ENCODE measurements around the gene GPX7. TPM values are rescaled to one million over a fixed set of nuclear protein-coding genes. Genes with fewer than 3 reads are reported as not detected.

The GPX7 gene
- total and polyA plus RNA-seq, 12 donors, result 4.2 to 81.5 (median 15.5) TPM

DNA sequence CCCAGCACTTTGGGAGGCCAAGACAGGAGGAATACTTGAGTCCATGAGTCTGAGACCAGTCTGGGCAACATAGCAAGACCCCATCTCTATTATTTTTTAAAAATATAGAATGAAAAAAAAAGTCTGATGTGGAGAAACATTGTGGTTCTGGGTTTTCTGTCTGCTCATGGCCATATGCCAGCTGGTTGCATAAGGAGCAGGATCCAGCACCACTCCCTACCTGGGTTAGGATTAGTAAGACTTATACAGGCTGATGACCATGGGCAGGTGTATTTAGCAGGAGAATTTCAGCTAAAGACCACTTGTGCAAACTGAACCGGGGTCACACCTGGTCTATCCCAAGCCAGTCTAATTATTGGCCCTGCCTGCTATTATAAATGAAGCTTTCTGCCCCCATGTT lies 16.7 kb upstream of the GPX7 start:
- no peak overlapping the region for H3K4me3 ChIP-seq
- H3K27me3 ChIP-seq, result no peaks in the 10 kb centered on the region
- no peaks in the 10 kb centered on the region for H3K4me1 ChIP-seq (replicated peaks in 1 of 2)
- intact Hi-C loops (cut with DNase I), result no loop called here
- H3K36me3 ChIP-seq (replicated peaks in 1 of 2), result no peaks in the 10 kb centered on the region
- 50 to 92% (median 67%) methylated on average over 1 of the region's 1 CpG for WGBS, 4 donors
- no peaks in the 10 kb centered on the region for H3K9me3 ChIP-seq (replicated peaks in 1 of 3)
- no peak overlapping the region for H3K27ac ChIP-seq
- DNase-seq, result no peak
- TF ChIP-seq, protein P1, sequence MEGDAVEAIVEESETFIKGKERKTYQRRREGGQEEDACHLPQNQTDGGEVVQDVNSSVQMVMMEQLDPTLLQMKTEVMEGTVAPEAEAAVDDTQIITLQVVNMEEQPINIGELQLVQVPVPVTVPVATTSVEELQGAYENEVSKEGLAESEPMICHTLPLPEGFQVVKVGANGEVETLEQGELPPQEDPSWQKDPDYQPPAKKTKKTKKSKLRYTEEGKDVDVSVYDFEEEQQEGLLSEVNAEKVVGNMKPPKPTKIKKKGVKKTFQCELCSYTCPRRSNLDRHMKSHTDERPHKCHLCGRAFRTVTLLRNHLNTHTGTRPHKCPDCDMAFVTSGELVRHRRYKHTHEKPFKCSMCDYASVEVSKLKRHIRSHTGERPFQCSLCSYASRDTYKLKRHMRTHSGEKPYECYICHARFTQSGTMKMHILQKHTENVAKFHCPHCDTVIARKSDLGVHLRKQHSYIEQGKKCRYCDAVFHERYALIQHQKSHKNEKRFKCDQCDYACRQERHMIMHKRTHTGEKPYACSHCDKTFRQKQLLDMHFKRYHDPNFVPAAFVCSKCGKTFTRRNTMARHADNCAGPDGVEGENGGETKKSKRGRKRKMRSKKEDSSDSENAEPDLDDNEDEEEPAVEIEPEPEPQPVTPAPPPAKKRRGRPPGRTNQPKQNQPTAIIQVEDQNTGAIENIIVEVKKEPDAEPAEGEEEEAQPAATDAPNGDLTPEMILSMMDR (IDR thresholded peaks at IDR 0.05), result no peak
- TF ChIP-seq POLR2A (IDR thresholded peaks at IDR 0.05), result no peak

DNA sequence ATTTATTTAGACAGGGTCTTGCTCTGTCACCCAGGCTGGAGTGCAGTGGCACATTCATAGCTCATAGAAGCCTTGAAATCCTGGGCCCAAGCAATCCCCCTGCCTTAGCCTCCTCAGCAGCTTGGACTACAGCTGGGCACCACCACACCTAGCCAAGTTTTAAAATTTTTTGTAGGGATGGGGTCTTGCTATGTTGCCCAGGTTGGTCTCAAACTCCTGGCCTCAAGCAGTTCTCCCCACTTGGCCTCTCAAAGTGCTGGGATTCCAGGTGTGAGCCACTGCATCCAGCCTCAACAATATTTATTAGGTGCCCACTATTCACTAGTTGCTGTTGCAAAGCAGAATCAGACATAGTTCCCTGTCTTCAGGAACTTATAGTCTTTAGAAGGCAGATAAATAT lies 14.1 kb upstream of the GPX7 start:
- Histone ChIP-seq H3K4me1 (replicated peaks in 1 of 2) (no peaks in the 10 kb centered on the region), H3K27me3 (no peaks in the 10 kb centered on the region), H3K36me3 (replicated peaks in 1 of 2) (no peaks in the 10 kb centered on the region), H3K9me3 (replicated peaks in 1 of 3) (no peaks in the 10 kb centered on the region), H3K27ac (no peak overlapping the region), H3K4me3 (no peak overlapping the region)
- TF ChIP-seq POLR2A (IDR thresholded peaks at IDR 0.05), result no peak
- TF ChIP-seq, protein P1 (IDR thresholded peaks at IDR 0.05), result no peak
- DNase-seq, result no peak
- intact Hi-C loops (cut with DNase I), result no loop called here

DNA sequence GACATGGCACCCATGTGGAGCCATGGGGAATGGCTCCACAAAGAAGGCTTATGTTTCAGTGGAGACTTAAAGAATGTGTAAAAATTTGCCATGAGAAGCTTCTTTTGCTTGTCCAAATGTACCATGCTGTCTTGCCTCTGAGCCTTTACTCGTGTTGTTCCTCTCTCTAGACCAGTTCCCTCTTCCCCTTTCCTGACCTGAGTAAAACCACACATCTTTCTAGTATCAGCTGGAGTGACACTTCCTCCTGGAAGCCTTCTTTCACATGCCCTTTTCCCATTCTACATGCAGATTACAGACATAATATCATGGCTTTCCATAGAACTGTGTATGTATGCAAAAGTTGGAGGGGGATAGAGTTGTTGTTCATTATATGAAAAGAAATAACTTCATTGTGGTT lies 13.6 kb upstream of the GPX7 start:
- WGBS, 4 donors, result 43 to 68% (median 52%) methylated on average over 1 of the region's 1 CpG
- Histone ChIP-seq H3K27me3 (no peaks in the 10 kb centered on the region), H3K9me3 (replicated peaks in 1 of 3) (no peaks in the 10 kb centered on the region), H3K36me3 (replicated peaks in 1 of 2) (no peaks in the 10 kb centered on the region), H3K4me1 (replicated peaks in 1 of 2) (no peaks in the 10 kb centered on the region), H3K4me3 (no peak overlapping the region), H3K27ac (no peak overlapping the region)
- intact Hi-C loops (cut with DNase I), result no loop called here
- TF ChIP-seq, protein P1 (IDR thresholded peaks at IDR 0.05), result no peak
- TF ChIP-seq POLR2A (IDR thresholded peaks at IDR 0.05), result no peak
- DNase-seq, result no peak

DNA sequence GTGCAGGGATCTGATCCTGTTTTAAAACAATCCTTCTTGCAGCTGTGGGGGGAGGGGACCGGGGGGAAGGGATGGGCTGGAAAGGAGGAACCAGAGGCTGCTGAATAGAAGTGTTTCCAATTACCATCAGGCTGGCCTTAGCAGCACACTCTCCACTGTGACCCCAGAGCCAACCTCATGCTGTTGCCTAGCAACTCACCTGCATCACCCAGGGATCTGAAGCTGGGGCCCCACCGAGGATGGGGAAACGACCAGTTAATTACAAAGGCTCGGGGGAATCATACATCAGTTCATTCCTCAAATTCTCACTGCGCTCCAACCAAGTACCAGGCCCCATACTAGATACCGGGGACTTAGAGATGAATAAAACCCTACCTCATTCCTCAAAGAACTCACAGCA lies 11.9 kb upstream of the GPX7 start:
- H3K36me3 ChIP-seq (replicated peaks in 1 of 2), result no peaks in the 10 kb centered on the region
- H3K27me3 ChIP-seq, result no peaks in the 10 kb centered on the region
- no peak for TF ChIP-seq POLR2A (IDR thresholded peaks at IDR 0.05)
- no peaks in the 10 kb centered on the region for H3K9me3 ChIP-seq (replicated peaks in 1 of 3)
- WGBS, 4 donors, result 54 to 61% (median 60%) methylated on average over 6 of the region's 6 CpGs
- intact Hi-C loops (cut with DNase I), result no loop called here
- H3K27ac ChIP-seq, result no peak overlapping the region
- H3K4me3 ChIP-seq, result no peak overlapping the region
- no peak for DNase-seq
- no peaks in the 10 kb centered on the region for H3K4me1 ChIP-seq (replicated peaks in 1 of 2)

DNA sequence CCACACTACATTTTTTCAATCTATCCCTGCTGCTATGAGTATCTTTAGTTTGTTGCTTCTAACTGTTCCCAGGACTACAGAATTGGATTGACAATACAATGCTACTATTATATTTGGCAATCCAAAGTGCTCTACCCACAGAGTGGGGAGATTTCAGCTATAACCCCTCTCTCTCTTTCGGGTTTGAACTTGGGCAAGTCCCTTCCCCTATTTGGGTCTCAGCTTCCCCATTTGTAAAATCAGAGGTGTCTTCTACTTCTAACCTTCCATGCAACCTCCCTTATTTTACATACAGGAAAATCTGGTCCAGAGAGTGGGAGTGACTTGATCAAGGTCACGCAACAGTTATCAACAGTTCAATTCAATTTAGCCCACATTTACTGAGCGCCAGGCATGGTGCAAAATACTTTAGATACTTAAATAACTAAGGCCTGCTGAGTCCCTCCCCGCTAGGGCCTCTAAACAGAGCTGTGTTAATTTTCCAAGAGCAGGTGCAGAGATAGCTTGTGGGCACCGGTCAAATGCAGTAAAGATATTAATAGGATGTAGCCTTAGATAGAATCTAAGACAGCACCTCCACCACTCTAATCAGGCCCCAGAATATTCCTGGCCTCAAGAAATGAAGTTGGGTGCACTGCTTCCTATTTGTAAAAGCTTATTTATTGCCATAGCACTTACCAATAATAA lies 9.4 kb upstream of the GPX7 start:
- no peak for DNase-seq
- Histone ChIP-seq H3K9me3 (replicated peaks in 1 of 3) (no peaks in the 10 kb centered on the region), H3K36me3 (replicated peaks in 1 of 2) (no peaks in the 10 kb centered on the region), H3K4me1 (replicated peaks in 1 of 2) (no peaks in the 10 kb centered on the region), H3K27me3 (no peaks in the 10 kb centered on the region), H3K27ac (no peak overlapping the region), H3K4me3 (no peak overlapping the region)
- TF ChIP-seq POLR2A (IDR thresholded peaks at IDR 0.05), result no peak
- TF ChIP-seq, protein P1 (IDR thresholded peaks at IDR 0.05), result no peak
- intact Hi-C loops (cut with DNase I), result no loop called here
- WGBS, 4 donors, result 81 to 89% (median 85%) methylated on average over 5 of the region's 5 CpGs
